VCaP (cell line): ENCODE data around the gene LMBR1.
"Not testable (repeated sequence)": the region's sequence is repeated elsewhere in the genome, so short reads cannot be mapped to it uniquely, and the experiment has no call there.

ENCODE experiments used
- H3K27ac ChIP-seq: fragments of 450-650 bp; 2 replicates; pipeline ENCODE4 v1.5.1; 2017
- TF ChIP-seq, protein P1 (sequence below): fragments of 450-650 bp; conservative IDR thresholded peaks from 2 replicates; pipeline ENCODE4 v1.5.1; 2017; ENCODE audit warnings: mild to moderate bottlenecking, moderate library complexity

Gene LMBR1

DNA sequence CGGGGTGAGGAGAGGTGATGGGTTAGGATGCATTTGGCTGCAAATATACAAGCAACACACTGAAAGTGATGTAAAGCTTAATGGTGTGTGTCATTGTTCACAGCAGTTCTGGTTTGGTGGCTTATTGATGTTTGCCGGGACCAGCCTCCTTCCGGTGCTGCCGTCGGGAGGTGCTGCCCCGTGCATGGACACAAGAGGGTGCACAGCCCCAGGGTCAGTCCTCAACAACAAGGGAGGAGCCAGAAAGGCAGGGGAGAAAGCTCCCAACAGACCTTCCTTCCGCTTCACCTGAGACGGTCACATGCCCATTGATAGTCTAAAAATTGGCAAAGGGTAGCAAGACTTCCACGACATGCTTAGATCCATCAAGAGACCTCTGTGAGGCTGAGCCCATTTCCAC is 242.9 kb downstream of the LMBR1 start:
- TF ChIP-seq, protein P1, sequence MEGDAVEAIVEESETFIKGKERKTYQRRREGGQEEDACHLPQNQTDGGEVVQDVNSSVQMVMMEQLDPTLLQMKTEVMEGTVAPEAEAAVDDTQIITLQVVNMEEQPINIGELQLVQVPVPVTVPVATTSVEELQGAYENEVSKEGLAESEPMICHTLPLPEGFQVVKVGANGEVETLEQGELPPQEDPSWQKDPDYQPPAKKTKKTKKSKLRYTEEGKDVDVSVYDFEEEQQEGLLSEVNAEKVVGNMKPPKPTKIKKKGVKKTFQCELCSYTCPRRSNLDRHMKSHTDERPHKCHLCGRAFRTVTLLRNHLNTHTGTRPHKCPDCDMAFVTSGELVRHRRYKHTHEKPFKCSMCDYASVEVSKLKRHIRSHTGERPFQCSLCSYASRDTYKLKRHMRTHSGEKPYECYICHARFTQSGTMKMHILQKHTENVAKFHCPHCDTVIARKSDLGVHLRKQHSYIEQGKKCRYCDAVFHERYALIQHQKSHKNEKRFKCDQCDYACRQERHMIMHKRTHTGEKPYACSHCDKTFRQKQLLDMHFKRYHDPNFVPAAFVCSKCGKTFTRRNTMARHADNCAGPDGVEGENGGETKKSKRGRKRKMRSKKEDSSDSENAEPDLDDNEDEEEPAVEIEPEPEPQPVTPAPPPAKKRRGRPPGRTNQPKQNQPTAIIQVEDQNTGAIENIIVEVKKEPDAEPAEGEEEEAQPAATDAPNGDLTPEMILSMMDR = peak; percentile 59
- peak overlapping the region; percentile 46; the same call in 1 of the 2 replicates for H3K27ac ChIP-seq

DNA sequence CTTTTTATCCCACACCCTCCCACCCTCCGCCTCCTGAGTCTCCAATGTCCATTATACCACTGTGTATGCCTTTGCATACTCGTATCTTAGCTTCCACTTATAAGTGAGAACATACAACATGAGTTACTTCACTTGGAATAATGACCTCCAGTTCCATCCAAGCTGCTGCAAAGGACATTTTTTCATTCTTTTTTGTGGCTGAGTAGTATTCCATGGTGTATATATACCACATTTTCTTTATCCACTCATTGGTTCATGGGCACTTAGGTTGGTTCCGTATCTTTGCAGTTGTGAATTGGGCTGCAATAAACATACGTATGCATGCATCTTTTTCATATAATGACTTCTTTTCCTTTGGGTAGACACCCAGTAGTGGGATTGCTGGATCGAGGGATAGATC is 245.7 kb downstream of the LMBR1 start:
- H3K27ac ChIP-seq = not testable (repeated sequence)

DNA sequence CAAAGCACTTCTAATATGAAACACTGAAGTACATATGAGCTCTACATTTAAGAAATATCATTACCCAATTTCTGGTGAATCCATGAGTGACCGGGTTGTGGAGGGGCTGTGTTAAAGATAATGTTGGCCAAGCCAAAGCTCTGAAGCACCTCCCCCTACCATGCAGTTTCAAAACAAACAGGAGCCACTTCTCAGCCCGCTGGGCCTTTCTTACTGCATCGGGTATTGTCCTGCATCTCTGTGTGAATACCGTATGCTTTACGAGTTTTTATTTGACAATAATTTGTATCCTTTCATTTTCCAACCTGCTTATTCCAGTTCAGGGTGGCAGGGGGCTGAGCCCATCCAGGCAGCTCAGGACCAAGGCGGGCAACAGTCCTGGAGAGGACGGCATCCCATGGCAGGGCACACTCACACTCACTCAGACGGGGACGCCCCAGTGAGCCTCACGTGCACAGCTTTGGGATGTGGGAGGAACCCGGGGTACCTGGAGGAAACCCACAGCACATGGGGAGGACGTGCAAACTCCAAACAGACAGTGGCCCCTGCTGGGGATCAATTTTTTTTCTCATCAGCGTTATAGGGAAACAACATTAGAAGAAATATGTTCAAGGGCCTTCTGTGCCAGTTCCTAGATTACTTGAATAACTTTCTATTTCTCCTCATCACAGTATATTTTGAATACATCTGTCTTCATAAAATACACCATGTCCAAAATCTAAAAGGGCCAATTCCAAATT is 250.5 kb downstream of the LMBR1 start:
- peak overlapping the region; percentile 78 for H3K27ac ChIP-seq
- TF ChIP-seq, protein P1 = no peak

DNA sequence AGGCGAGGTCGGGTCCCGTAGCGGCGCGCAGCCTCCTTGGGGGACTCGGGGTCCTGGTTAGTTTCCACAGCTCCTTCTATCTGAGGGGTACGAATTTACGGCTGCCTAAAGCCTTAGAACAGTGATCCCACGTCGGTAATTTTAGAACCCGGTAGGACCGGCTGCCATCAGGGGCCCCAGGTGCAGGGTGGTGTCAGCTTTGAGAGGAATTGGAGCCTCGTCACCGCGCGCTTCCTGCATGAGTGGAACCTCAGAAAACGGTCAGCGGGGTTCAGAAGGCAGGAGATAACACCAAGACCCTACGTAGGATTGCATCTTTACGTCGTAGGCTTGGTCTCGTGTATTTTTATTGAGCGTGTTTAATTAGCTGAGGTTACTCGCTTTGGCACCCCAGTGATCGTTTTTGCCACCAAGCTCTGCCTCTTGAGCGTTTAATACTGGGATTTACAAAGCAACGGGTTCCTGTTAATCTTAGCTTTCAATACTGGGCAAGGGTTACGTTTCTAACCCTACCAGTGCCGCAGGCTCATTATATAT is 252.0 kb downstream of the LMBR1 start:
- peak overlapping the region; percentile 38; the same call in 1 of the 2 replicates for H3K27ac ChIP-seq
- TF ChIP-seq, protein P1 = no peak

DNA sequence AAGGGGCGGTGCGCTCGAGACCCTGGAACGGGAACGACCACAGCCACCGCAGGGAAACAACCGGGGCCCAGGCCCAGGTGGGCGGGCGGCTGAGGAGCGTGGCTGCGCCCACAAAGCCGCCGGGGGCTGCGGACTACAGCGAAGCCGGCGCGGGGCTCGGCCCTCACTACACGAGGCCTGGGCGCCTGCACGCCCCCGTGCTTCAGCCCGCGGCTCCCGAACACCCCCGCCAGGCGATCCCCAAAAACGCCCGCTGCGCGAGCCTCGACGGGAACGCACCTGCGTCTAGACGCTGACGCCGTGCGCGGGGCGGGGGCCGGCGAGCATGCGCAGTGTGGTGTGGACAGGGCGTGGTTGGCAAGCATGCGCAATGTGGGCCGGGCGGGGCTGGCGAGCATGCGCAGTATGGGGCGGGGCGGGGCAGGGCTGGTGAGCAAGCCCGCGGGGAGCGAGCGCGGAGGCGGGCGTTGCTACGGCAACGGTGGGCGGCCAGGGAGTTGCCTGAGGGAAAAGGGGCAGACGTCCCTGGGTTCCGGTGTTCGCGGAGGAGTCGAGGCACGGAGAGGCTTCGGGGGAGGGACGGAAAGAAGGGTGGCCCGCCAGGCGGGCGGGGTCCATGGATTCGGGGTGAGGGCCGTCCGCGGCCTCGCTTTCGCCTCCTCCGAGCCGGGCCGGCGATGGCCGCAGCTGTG is 252.6 kb downstream of the LMBR1 start, which contains the start of gene RNF32:
TSS of gene RNF32 (plus strand) at position 518 of the 692 bp plus-strand sequence. CDS start 3,104 bp downstream, outside the sequence.
- H3K27ac ChIP-seq = peak within 1 kb of the TSS; percentile 38; the same call in 1 of the 2 replicates
- TF ChIP-seq, protein P1 = no peak

DNA sequence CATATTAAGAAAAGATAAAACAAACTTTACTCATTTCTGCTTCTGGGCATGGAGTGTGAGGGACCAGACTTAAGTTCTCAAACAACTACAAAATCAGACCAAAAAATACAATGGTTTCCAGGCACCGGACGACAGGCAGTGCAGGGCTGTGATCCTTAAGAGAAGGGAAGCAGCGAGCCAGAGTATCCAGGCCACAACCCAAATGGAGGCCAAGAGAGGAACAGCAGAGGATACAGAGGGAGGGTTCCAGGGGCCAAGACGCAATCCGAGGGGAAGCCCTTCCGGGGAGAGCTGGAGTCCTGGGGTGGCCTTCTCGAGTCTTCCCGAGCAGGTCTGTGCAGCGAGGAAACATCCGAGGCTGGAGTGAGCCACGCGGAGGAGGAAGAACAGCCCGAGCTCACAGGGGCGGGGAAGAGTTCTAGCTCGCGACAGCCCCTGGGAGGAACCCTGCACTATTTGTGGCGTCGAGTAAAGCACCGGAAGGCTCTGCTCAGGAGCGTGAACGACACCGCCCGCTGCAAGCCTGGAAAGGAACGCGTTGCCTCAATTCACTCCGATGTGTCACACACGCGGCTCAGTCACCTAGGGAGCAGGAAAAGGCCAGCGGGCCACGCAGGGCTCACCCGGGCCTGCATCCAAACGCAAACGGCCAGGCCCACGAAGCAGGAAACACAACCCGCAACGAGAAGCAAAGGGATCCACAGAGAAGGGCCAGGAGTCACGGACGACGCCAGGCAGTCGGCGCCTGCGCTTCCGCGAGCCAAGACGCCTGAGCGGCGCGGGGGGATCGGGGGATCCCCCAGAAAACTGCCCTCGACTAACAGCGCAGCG is 253.3 kb downstream of the LMBR1 start:
- TF ChIP-seq, protein P1 = no peak
- H3K27ac ChIP-seq = peak overlapping the region; percentile 38; the same call in 1 of the 2 replicates

DNA sequence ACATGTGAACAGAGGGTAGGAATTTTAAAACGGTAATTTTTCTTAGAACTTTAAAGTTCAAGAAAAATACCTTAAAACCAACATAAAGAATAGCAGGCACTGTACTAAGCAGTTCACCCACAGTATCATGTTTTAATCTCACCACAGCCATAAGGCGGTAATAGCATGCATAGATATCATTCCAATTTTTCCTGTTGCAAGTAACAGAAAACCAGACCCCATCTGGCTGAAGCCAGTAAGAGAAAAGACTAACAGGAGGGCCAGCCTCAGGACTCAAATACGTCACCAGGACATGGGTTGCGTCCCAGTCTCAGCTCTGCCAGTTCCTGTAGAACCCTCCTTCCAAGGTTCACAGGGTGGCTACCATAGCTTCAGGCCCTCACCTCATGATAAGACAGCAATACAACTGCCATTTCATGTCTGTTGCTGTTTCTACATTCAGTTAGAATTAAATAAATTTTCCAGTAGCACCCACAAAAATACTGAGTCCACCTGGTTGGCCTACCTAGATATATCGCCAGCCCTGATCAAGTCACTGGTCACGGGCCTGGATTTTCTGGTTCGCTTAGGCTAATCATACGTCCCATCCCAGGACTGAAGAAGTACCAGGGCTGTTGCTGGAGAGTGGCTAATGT is 254.4 kb downstream of the LMBR1 start:
- TF ChIP-seq, protein P1 = no peak
- H3K27ac ChIP-seq = no peak overlapping the region

DNA sequence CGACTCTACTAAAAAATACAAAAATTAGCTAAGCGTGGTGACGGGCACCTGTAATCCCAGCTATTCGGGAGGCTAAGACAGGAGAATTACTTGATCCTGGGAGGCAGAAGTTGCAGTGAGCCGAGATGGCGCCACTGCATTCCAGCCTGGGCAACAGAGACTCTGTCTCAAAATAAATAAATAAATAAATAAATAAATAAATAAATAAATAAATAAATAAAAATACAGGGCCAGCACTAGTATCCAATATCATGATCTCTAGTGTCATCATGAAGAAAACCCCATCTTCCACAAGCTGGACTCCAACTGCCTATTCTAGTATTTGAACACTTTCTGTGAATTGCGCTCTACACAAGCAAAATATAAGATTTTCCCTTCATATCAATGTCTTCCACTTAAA is 255.9 kb downstream of the LMBR1 start:
- H3K27ac ChIP-seq = not testable (repeated sequence)
